Loucy (cell line): ENCODE measurements around the gene AFAP1L1.

Experiments
- H2AFZ ChIP-seq: fragments of 200-600 bp; sonication (generic); 2 replicates; pipeline ENCODE4 v1.6.0; 2016; ENCODE audit warnings: antibody characterized with exemption, mild to moderate bottlenecking, low read length, moderate library complexity
- H3F3A ChIP-seq: fragments of 200-600 bp; 2 replicates; pipeline ENCODE4 v1.6.0; 2016; ENCODE audit warnings: antibody characterized with exemption, low read depth, mild to moderate bottlenecking
- H3K27me3 ChIP-seq: fragments of 200-600 bp; sonication (generic); 2 replicates; pipeline ENCODE4 v1.6.1; 2014; ENCODE audit warnings: low read length, mild to moderate bottlenecking; ENCODE audit not compliant: insufficient read depth, poor library complexity, severe bottlenecking
- H3K36me3 ChIP-seq: fragments of 200-600 bp; sonication (generic); 2 replicates; pipeline ENCODE4 v1.6.1; 2016; ENCODE audit warnings: low read length; ENCODE audit not compliant: insufficient read depth
- H3K4me1 ChIP-seq: fragments of 200-600 bp; sonication (generic); 2 replicates; pipeline ENCODE4 v1.5.1; 2014; ENCODE audit warnings: low read length, mild to moderate bottlenecking; ENCODE audit not compliant: insufficient read depth, poor library complexity, severe bottlenecking
- H3K4me2 ChIP-seq: fragments of 200-600 bp; sonication (generic); 2 replicates; pipeline ENCODE4 v1.6.0; 2014; ENCODE audit warnings: antibody characterized with exemption, low read length, low read depth, mild to moderate bottlenecking; ENCODE audit not compliant: poor library complexity, severe bottlenecking
- H3K4me3 ChIP-seq: fragments of 200-600 bp; sonication (generic); 2 replicates; pipeline ENCODE4 v1.5.1; 2014; ENCODE audit warnings: low read length, mild to moderate bottlenecking, mixed read lengths; ENCODE audit not compliant: poor library complexity, severe bottlenecking
- H3K79me2 ChIP-seq: fragments of 200-600 bp; sonication (generic); 2 replicates; pipeline ENCODE4 v1.6.1; 2014; ENCODE audit warnings: low read length; ENCODE audit not compliant: insufficient read depth
- H3K9ac ChIP-seq: fragments of 200-600 bp; sonication (generic); 2 replicates; pipeline ENCODE4 v1.6.0; 2014; ENCODE audit warnings: mild to moderate bottlenecking, low read depth, low read length, moderate library complexity; ENCODE audit not compliant: poor library complexity, severe bottlenecking
- H3K9me2 ChIP-seq: fragments of 200-600 bp; sonication (generic); replicated peaks from 2 replicates; pipeline ENCODE4 v1.6.1; 2016; ENCODE audit warnings: low read depth, low read length, mixed read lengths
- H3K9me3 ChIP-seq: fragments of 200-600 bp; sonication (generic); 2 replicates; pipeline ENCODE4 v1.6.1; 2014; ENCODE audit warnings: mild to moderate bottlenecking, antibody characterized with exemption, low read length, low read depth; ENCODE audit not compliant: insufficient read depth
- H4K20me1 ChIP-seq: fragments of 200-600 bp; sonication (generic); 2 replicates; pipeline ENCODE4 v1.6.0; 2014; ENCODE audit warnings: antibody characterized with exemption, low read length, mild to moderate bottlenecking; ENCODE audit not compliant: insufficient read depth, poor library complexity, severe bottlenecking
- EZH2phosphoT487 ChIP-seq: fragments of 200-600 bp; IDR thresholded peaks from 2 replicates; pipeline ENCODE4 v1.6.1; 2018; ENCODE audit warnings: antibody characterized with exemption, mild to moderate bottlenecking, moderate library complexity, borderline replicate concordance
- TF ChIP-seq, protein P1 (sequence below): fragments of 200-600 bp; sonication (generic); conservative IDR thresholded peaks from 2 replicates; pipeline ENCODE4 v1.5.1; 2014; ENCODE audit warnings: mild to moderate bottlenecking, antibody characterized with exemption, low read length

The AFAP1L1 gene

DNA sequence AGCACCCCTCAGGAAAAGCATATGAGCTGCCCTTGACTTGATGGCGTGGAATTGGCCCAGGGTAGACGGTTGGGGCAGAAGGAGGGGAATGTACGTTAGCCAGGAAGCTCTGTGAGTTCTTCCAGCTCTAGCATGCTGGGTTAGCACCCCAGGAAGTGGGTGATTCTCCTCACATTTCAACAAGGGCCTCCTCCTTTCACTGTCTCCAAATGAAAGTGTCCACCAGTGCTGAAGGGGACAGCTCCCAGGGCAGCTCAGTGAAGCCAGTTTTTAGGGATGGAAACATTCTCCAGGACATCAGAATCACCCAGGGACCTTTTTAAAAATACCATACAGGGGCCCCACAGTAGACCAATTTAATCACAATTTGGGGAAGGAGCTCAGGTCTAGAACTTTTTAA, 17.2 kb upstream of the AFAP1L1 start:
- Histone ChIP-seq H3K27me3 (no peaks in the 10 kb centered on the region), H3K36me3 (no peaks in the 10 kb centered on the region), H4K20me1 (no peaks in the 10 kb centered on the region), H3K4me3 (no peak overlapping the region), H3K79me2 (no peaks in the 10 kb centered on the region), H2AFZ (no peak overlapping the region), H3K4me1 (no peaks in the 10 kb centered on the region), H3K9me2 (no peaks in the 10 kb centered on the region), H3K9ac (no peak overlapping the region), H3F3A (no peaks in the 10 kb centered on the region), H3K4me2 (no peak overlapping the region), H3K9me3 (no peaks in the 10 kb centered on the region)
- no peak for TF ChIP-seq EZH2phosphoT487

DNA sequence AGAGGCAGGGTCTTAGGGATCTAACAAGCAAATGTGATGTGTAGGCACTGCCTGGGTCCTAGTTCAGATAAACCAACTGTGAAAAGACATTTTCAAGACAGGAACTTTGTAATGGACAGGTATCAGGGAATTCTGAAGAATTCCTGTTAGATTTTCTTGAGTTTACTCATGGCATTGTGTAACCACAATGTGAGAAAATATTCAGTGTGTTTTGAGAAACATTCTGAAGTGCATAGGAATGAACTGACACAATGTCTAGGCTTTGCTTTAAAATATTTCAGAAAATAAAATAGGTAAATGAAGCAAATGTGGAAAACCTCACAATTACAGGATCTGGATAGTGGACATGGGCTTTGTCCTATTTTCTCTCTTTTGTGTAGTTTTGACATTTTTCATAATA, 15.2 kb upstream of the AFAP1L1 start:
- Histone ChIP-seq H4K20me1 (no peaks in the 10 kb centered on the region), H3K27me3 (no peaks in the 10 kb centered on the region), H3K4me3 (no peak overlapping the region), H3K9ac (no peak overlapping the region), H3K79me2 (no peaks in the 10 kb centered on the region), H3K9me3 (no peaks in the 10 kb centered on the region), H3K4me1 (no peaks in the 10 kb centered on the region), H2AFZ (no peak overlapping the region), H3K36me3 (no peaks in the 10 kb centered on the region), H3K9me2 (no peaks in the 10 kb centered on the region), H3K4me2 (no peak overlapping the region), H3F3A (no peaks in the 10 kb centered on the region)
- TF ChIP-seq EZH2phosphoT487, result no peak
- TF ChIP-seq, protein P1, sequence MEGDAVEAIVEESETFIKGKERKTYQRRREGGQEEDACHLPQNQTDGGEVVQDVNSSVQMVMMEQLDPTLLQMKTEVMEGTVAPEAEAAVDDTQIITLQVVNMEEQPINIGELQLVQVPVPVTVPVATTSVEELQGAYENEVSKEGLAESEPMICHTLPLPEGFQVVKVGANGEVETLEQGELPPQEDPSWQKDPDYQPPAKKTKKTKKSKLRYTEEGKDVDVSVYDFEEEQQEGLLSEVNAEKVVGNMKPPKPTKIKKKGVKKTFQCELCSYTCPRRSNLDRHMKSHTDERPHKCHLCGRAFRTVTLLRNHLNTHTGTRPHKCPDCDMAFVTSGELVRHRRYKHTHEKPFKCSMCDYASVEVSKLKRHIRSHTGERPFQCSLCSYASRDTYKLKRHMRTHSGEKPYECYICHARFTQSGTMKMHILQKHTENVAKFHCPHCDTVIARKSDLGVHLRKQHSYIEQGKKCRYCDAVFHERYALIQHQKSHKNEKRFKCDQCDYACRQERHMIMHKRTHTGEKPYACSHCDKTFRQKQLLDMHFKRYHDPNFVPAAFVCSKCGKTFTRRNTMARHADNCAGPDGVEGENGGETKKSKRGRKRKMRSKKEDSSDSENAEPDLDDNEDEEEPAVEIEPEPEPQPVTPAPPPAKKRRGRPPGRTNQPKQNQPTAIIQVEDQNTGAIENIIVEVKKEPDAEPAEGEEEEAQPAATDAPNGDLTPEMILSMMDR, result no peak

DNA sequence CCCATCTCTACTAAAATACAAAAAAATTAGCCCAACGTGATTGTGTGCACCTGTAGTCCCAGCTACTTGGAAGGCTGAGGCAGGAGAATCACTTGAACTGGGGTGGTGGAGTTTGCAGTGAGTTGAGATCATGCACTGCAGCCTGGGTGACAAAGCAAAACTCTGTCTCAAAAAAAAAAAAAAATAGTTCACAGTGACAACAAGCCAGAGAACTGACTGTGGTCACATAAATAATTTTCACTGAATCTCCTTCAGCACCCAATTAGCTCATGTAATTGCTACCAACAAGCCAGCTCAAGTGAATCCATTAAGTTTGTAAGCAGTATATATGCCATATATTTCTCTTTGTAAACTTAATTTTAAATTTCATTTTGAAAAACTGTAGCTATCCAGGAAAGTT, 14.5 kb upstream of the AFAP1L1 start:
- H3F3A ChIP-seq, result no peaks in the 10 kb centered on the region
- H3K27me3 ChIP-seq, result no peaks in the 10 kb centered on the region
- no peak overlapping the region for H3K4me2 ChIP-seq
- no peak for TF ChIP-seq EZH2phosphoT487
- TF ChIP-seq, protein P1, result no peak
- no peak overlapping the region for H2AFZ ChIP-seq
- no peak overlapping the region for H3K9ac ChIP-seq
- no peaks in the 10 kb centered on the region for H3K79me2 ChIP-seq
- H3K36me3 ChIP-seq, result no peaks in the 10 kb centered on the region
- no peak overlapping the region for H3K4me3 ChIP-seq
- H3K4me1 ChIP-seq, result no peaks in the 10 kb centered on the region
- no peaks in the 10 kb centered on the region for H3K9me3 ChIP-seq
- no peaks in the 10 kb centered on the region for H4K20me1 ChIP-seq
- no peaks in the 10 kb centered on the region for H3K9me2 ChIP-seq

DNA sequence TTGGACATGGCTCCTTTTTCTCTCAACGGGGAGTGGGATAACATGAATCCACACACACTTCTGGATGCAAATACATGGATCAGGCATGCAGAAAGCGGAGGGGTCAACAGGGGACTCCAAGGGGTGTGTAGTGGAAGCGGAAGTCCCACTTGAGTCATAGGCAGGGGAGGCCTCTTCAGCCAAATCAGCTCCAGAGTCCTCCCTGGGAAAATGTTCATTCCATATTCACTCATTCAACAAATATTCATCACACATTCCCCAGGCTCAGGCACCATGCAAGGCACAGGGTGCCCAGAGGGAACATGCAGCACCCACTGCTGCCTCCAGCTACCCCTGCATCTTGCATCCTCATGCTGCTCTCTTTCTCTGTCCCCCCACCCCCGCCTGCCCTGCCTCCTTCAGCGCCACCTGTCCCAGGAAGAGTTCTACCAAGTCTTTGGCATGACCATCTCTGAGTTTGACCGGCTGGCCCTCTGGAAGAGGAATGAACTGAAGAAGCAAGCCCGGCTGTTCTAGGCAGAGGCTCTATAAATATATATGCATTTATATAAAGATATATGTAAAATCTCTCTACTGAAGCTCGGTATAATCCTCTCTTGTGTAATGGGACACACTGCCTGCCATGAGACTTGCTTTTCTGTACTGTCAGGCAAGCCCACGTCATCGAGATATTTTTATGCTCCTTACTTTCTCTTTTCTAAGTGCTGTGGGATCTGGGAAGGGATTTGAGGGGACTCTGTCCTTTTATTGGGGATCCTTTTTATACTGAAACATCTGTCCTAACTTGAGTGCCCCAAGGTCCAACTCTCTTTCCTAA, 13.6 kb upstream of the AFAP1L1 start:
- Histone ChIP-seq H2AFZ (no peak overlapping the region), H3K4me3 (no peak overlapping the region), H3K36me3 (no peaks in the 10 kb centered on the region), H4K20me1 (no peaks in the 10 kb centered on the region), H3K27me3 (no peaks in the 10 kb centered on the region), H3K4me1 (no peaks in the 10 kb centered on the region), H3K4me2 (no peak overlapping the region), H3F3A (no peaks in the 10 kb centered on the region), H3K9me2 (no peaks in the 10 kb centered on the region), H3K9ac (no peak overlapping the region), H3K79me2 (no peaks in the 10 kb centered on the region), H3K9me3 (no peaks in the 10 kb centered on the region)
- TF ChIP-seq EZH2phosphoT487, result no peak
- TF ChIP-seq, protein P1, result no peak
